Jurkat, Clone E6-1 (cell line): ENCODE measurements around the gene RAVER2.
"Not testable (repeated sequence)": the region's sequence is repeated elsewhere in the genome, so short reads cannot be mapped to it uniquely, and the experiment has no call there.

ENCODE experiments used
- DNase-seq: peaks from one replicate; pipeline ENCODE4 v3.0.0-alpha.2; 2011; ENCODE audit warnings: low read depth, low spot score
- H3K4me3 ChIP-seq: 2 replicates; pipeline ENCODE4 v1.5.1; 2011; ENCODE audit warnings: mild to moderate bottlenecking, low read length, control low read depth, moderate library complexity

The RAVER2 gene

DNA sequence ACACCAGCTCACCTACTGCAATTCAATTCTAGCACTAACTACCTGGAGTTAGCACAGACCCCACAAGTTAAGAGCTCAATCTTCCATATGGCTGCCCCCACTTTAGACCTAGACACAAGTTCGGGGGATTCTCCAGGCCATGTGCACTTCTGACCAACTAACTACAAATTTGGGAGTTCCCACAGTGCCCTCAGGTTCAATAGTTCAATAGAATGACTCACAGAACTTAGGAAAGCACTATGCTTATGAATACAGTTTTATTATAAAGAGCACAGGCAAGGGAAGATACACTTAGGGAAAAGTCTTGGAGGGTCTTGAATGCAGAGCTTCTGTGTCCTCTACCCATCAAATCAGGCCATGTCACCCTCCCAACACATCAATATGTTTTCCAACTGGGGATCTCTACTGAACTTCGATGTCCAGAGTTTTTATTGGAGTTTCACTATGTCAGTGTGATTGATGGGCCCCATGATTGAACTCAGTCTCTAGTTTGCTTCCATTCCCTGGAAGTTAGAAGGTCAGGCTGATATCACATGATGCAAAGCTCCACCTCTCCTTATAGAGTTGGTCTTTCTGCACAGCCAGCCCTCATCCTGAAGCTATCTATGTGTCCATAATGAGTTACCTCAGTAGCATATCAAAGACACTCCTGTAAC, 46.1 kb downstream of the RAVER2 start:
- H3K4me3 ChIP-seq = no peak overlapping the region
- no peak for DNase-seq

GRCh38 chr1:64798872-64799271, 54.0 kb downstream of the RAVER2 start:
- no peak for DNase-seq

GRCh38 chr1:64801851-64802523, 57.1 kb downstream of the RAVER2 start:
- H3K4me3 ChIP-seq = no peak overlapping the region
- DNase-seq = no peak

More at GRCh38 chr1:64798872-64799271, 54.0 kb downstream of the RAVER2 start:
- H3K4me3 ChIP-seq = no peak overlapping the region

DNA sequence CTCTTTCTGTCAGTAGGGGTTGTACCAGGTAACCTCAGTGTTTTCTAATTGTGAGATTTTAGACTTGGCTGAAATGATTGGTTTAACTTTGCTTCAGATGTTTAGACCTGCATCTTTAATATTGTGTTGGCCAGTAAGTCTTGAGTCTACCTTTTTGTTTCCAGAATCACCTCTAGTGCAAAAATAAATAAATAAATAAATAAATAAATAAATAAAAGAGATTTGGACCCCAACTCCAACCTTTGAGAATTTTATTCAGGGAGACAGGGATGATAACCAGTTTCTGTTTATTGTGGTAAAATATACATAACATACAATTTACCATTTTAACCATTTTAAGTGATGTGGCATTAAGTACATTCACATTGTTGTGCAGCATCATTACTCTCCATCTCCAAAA, 64.4 kb downstream of the RAVER2 start:
- no peak overlapping the region for H3K4me3 ChIP-seq
- no peak for DNase-seq

DNA sequence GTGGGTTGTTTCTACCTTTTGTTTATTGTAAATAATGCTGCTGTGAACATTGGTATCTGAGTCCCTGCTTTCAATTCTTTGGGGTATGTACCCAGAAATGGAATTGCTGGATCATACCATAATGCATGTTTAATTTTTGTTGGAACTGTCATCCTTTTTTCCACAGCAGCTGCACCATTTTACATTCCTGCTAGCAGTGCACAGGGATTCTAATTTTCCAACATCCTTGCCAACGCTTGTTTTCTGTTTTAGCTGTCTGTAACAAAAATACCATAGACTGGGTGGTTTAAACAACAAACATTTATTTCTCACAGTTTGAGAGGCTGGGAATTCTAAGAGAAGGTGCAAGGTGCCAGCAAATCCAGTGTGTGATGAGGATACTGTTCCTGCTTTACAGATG, 65.1 kb downstream of the RAVER2 start:
- DNase-seq = no peak
- no peak overlapping the region for H3K4me3 ChIP-seq

DNA sequence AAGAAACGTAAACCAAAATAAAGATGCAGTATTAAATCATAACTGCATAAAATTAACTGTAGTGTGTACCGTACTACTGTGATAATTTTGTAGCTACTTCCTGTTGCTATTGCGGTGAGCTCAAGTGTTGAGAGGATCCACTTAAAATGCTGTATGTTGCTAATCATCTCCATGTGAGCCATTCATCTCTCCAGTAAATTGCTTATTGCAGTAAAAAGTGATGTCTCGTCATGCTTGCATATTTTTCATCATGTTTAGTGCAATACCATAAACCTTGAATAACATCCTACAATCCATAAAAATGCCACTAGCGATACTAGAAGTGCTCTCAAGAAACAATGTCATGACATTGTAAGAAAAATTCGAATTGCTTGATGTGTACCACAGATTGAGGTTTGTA, 66.3 kb downstream of the RAVER2 start:
- no peak overlapping the region for H3K4me3 ChIP-seq
- no peak for DNase-seq

DNA sequence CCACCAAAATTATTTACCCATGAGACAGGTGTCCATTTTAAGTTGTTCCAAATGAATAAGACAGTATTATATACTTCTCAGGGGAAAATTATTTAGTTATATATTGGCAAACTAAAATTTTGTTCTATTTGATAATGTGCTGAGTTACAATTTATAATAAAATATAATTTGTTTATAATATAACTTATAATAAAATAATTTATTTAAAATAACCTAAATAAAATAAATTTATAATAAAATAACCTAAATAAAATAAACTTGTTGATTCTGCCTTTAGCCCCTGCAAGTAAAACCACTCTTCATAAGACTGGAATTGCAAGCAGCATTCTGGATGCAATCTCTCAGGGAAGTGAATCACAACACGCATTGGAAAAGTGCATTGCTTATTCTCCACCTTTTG, 69.6 kb downstream of the RAVER2 start:
- DNase-seq = no peak
- no peak overlapping the region for H3K4me3 ChIP-seq

DNA sequence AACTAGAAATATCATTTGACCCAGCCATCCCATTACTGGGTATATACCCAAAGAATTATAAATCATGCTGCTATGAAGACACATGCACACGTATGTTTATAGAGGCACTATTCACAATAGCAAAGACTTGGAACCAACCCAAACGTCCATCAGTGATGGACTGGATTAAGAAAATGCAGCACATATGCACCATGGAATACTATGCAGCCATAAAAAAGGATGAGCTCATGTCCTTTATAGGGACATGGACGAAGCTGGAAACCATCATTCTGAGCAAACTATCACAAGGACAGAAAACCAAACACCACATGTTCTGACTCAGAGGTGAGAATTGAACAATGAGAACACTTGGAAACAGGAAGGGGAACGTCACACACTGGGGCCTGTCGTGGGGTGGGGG, 72.5 kb downstream of the RAVER2 start:
- not testable (repeated sequence) for DNase-seq

GRCh38 chr1:64820572-64820971, 75.7 kb downstream of the RAVER2 start:
- DNase-seq, H3K4me3 ChIP-seq: not testable (repeated sequence)

More for the DNA sequence above, 72.5 kb downstream of the RAVER2 start:
- not testable (repeated sequence) for H3K4me3 ChIP-seq

GRCh38 chr1:64822621-64823020, 77.7 kb downstream of the RAVER2 start:
- no peak overlapping the region for H3K4me3 ChIP-seq
- DNase-seq = no peak

DNA sequence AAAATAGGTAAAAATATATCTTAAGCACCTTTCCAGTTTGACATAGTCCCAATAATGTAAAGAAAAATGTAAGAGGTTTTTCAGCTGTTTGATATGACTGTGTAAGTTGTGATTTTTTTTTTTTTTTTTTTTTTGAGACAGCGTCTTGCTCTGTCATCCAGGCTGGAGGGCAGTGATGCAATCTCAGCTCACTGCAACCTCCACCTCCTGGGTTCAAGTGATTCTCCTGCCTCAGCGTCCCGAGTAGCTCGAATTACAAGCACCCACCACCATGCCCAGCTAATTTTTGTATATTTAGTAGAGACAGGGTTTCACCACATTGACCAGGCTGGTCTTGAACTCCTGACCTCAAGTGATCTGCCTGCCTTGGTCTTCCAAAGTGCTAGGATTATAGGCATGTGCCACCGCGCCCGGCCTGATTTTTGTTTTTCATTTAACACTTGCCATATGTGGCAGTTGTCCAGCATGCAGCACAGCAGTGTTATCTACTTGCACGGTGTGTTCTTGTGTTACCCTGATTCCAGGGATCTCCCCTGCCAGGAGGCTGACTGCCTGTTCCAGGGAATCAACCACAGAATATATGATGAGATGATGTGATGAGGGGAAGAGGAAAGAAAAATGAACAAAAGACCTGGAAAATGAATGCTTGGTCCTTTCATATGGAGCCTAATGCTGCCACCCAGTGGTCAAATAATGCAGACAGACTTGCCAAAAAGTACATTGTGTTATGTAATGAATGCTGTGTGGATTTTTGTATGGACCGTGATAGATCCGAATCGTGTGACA, 79.0 kb downstream of the RAVER2 start:
- DNase-seq = peak; percentile 64
- no peak overlapping the region for H3K4me3 ChIP-seq

DNA sequence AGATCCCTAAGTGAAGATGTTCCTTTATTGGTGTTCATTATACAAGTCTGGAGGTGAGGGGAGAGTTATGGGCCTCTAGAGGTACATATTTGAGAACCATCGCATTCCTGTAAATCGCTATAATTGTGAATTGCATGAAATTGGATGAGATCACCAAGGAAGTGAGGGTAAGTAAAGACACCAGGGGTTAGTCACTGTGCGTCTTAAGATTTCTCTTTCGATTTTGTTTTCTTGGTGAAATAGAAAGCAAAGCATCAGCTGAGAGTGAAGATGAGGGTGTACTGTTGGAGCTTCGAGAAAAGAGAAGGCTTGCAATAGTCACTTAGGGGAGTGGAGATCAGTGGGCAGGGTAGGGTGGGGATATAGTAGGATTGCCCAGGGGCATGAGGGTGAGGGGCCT, 82.1 kb downstream of the RAVER2 start:
- no peak for DNase-seq
- H3K4me3 ChIP-seq = no peak overlapping the region

DNA sequence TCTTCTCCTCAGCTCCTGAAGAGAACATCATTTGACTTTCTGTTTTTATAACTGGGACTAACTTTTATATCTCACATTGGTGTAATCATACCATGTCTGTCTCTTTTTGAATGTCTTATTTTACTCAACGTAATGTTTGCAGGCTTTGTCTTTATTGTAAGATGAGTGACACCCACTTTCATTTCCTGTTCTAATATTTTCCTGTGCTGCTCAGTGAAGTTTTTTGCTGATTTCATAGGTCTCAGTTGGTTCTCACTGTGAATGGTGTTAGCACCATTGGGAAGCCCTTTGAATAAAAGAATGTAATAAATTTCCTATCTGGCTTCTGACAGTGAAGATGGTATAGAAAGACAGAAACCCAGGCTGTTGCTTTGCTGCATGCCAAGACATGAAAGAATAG, 84.0 kb downstream of the RAVER2 start:
- no peak overlapping the region for H3K4me3 ChIP-seq

DNA sequence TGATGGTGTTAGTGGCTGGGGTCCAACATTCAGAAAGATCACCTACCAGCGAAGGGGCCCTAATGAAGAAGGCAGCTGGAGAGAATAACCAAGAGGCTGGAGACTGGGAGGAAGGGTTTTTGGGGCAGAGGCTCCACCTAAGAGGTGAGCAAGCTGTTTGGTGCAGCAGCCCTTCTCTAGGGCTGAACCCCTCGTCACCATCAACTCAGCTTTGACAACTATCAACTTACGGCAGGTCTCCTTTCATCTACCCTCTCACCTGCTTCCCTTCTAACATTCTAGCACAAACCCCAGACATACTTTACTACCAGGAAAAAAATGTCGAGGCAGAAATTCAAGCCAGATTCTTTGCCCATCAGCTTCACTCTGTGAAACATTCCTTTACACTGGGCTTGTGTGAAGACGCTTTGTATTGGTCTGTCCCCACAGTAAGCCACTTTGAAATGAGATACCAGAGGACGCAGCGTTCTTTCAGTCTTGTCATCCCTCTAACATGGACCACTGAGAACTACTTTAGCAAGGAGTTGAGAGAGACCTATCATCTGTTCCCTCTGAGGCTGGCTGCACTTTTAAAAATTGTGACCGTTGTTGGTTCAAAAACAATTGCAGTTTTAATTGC, 84.6 kb downstream of the RAVER2 start:
- DNase-seq = no peak
- H3K4me3 ChIP-seq = no peak overlapping the region

More for the DNA sequence above, 84.0 kb downstream of the RAVER2 start:
- DNase-seq = no peak

DNA sequence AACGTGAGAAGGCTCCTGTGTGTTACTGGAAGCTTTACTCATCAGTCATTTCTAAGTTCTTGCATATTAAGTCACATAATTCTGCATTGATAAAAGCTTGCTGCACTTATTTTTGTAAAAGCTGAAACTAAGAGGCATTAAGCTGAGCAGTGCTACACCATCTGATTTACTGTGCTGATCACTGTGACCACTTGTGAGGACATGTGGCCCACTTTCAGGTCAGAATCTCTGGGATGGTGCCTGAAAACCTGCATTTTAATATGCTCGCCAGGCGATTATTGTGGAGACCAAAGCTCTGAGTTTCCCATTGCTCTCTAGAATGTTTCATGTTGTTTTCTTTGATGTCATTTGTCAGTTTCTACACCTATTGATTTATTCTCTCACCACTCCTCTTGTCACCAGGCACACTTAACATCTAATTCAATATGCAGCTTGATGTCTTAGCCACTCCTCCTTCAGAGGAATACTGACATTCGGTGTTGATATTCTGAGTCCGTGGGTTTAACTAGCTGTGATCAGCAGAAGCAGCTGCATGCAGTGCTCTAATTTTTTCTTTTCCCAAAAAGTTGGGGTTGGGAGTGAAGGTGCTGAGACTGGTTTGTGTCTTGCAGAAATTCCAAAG, 85.3 kb downstream of the RAVER2 start:
- no peak overlapping the region for H3K4me3 ChIP-seq

DNA sequence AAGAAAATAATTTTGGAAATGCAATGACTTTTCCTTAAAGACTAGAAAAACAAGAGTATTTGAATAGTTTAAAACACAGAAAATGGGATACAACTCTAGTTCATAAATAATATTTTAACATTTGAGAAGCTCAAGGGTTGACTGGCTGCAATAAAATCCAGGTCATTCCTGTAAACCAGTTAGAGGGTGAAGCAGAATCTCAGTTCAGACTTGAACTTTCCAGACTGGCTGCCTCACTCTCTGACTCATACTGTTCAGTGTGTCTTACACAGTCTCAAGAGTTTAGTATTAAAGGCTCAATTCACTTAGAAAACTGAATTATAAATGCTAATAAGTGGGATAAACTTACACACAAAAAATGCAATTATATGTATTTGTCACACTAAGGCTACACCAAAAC, 89.9 kb downstream of the RAVER2 start:
- no peak overlapping the region for H3K4me3 ChIP-seq
- no peak for DNase-seq

More for the DNA sequence above, 85.3 kb downstream of the RAVER2 start:
- DNase-seq = no peak

DNA sequence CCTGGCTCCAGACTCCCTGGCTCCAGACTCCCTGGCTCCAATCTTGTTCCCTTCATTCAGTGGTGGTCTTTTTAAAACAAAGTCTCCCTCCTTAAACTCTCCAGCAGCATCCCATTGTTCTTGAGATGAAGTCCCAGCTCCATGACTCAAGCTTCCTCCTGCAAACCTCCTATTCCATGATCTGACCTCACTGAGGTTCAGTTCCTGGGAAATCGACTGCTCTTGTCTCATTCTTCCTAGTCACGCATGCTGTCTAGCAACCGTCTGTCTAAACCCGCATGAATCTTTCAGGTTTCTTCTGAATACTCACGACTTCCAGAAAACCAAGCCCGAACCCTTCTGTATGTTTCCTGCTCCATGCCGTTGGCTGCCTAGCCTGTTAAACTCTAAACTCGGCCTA, 91.9 kb downstream of the RAVER2 start:
- DNase-seq = no peak

GRCh38 chr1:64838486-64838885, 93.6 kb downstream of the RAVER2 start:
- H3K4me3 ChIP-seq = no peak overlapping the region
- no peak for DNase-seq

More for the DNA sequence above, 91.9 kb downstream of the RAVER2 start:
- no peak overlapping the region for H3K4me3 ChIP-seq

DNA sequence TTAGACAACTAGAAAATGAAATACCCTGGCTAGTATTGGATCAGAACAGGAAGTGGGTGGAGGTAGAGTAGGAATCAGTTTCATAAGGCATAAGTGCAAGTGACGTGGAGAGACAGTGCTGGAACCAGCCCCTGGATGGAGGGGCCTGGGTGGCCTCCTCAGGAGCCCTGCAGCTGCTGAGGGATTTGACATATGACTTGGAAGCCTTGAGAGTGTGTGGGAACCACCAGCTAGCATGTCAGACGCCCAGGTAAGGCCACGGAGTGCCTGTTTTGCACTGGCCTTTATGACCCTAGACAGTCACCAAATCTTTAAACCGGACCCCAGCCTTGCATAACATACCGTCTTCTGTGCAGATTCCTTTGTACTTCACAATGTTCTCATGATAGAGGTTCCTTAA, 94.4 kb downstream of the RAVER2 start:
- no peak overlapping the region for H3K4me3 ChIP-seq
- DNase-seq = no peak
